ENCODE data around the gene KCNQ1.

- no peak for TF ChIP-seq CTCF (IDR thresholded peaks at IDR 0.05; ENCODE audit: insufficient read depth, low read length, poor library complexity, severe bottlenecking)
- no peak for TF ChIP-seq EZH2phosphoT487 (conservative IDR thresholded peaks at IDR 0.05; ENCODE audit: low read length)
Measured at GRCh38 chr11:2666401-2666741, 221.6 kb downstream of the KCNQ1 start.
